NCI-H187 treated with DMSO at 0.1 percent for 48 hours (cell line): Measurements from ENCODE around the gene CCDC191.

Source experiments
- DNase-seq: peaks from one replicate; lab custom pipeline; 2025; lab: John Stamatoyannopoulos, UW

The CCDC191 gene, protein sequence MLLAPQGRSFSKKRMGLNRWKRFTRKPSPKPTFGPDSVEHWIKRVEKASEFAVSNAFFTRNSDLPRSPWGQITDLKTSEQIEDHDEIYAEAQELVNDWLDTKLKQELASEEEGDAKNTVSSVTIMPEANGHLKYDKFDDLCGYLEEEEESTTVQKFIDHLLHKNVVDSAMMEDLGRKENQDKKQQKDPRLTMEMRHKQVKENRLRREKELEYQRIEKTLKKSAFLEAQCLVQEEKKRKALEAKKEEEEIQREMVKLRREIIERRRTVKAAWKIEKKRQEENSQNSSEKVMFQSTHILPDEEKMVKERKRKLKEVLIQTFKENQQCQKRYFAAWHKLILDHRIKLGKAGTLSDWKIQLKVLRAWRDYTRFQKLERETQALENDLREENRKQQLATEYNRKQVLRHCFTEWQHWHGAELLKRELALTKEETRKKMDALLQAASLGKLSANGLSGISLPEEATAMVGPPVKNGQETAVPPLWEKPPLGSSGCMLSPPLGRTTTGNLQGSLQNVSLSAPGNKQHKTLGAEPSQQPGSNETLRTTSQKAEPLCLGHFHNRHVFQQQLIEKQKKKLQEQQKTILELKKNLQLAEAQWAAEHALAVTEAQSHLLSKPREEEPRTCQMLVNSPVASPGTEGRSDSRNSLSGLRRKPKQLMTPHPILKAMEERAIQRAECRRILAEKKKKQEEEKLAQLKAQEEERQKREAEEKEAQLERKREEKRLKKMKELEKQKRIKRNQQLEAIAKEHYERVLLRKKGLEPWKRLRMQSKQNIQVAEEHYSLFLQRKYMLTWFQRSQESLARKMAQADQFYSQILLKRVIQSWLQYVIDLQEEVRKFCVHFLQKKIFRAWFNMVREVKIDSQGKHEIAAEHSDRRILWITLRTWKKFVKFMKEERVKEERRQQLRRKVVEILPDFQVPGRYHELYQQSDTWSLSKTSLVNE

GRCh38 chr3:114056130-114057010 is at the start of gene CCDC191, which contains the start of gene QTRT2:
Gene CCDC191 (minus strand): TSS chr3:114056526. CDS start chr3:114056466, 60 bp downstream.
Gene QTRT2 (plus strand): TSS chr3:114056737. CDS start chr3:114065258, 8,521 bp downstream.
- DNase-seq: peak; percentile 93

DNA sequence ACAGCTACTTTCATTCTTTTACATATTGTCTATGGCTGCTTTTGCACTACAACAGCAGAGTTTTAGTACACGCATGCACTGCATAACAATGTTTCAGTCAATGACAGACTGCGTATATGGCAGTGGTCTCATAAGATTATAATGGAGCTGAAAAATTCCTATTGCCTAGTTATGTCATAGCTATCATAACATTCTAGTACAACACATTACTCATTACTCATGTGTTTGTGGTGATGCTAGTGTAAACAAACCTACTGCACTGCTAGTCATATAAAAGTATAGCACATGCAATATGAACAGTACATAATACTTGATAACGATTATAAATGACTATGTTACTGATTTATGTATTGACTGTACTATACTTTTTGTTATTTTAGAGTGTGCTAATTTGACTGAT is 48.1 kb upstream of the CCDC191 start:
- no peak for DNase-seq

GRCh38 chr3:114103858-114104257 is 47.5 kb upstream of the CCDC191 start:
- no peak for DNase-seq

GRCh38 chr3:114103181-114103580 is 46.9 kb upstream of the CCDC191 start:
- DNase-seq: no peak

DNA sequence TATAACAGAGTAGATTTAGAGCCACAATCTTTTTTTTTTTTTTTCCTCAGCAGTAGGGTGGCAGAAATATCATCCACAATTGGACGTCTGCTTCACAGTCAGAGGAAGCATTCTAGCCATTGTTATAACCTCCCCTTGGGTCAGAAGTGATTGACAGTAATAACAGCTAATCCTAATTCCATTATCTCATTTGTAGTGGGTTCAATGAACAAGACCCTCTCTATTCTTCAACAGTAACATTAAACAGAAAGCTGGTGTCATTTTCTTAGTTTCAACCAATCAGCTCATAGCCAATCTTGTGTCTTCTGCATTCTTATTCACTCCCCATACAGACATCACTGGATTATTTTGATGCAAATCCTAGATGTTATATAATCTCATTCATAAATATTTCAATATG is 44.8 kb upstream of the CCDC191 start:
- DNase-seq: no peak

- DNase-seq: no peak
These were observed 39.5 kb upstream of the CCDC191 start for GRCh38 chr3:114095796-114096195.

DNA sequence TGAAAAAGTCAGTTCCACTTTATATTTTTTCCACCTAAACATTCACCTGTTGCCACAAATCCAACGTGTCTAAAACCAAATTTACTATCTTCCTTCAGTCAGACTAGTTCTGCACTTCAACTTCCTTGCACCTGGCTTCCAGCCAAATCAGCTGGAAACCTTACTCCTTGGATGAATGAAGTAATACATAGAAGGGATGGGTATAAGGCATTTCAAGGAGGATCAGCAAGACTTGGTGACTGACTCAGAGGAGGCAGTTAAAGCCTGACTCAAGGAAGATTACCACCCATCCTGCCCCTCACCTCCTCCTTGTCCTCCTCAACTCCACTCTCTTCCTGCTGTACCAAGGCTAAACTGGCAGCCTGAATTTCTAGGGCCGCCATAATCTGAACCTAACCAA is 37.3 kb upstream of the CCDC191 start:
- no peak for DNase-seq

DNA sequence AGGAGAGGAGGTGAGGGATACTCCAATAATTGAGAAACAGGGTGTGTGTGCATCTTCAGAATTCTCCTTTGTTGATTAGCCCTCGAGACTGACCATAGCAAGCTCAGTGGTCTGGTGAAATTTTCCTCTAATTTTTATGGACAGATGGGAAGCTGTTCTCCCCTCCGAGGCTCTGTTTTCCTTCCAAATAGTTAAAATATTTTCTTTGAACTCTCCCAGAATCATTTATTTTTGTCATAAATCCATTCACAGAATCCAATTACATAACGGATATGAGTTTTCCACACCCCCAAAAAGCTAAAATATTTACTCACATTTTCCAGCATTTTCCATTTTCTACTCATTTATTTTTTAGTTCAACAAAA is 36.7 kb upstream of the CCDC191 start:
- DNase-seq: no peak

GRCh38 chr3:114092151-114093015 is 36.1 kb upstream of the CCDC191 start:
- DNase-seq: no peak

DNA sequence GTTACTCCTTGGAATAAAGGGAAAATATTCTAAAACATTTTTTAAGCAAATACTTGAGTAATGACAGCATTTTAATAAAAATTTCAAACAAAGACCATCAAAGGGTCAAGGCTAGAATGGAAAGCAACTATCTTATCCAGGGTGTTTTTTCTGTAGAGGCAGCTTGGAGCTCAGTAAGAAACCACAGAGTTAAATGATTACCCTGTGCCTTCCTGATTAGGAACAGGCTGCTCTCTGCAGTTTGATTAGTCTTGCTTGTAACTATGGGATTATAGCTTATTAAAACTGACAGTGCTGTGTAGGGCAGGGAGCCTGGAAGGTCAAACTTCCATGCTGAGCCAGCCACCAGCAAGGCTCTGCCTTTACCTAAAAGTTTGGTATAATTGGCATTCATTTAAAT is 33.3 kb upstream of the CCDC191 start:
- no peak for DNase-seq

- no peak for DNase-seq
These were observed 30.0 kb upstream of the CCDC191 start for GRCh38 chr3:114086356-114086755.

GRCh38 chr3:114083112-114083511 is 26.8 kb upstream of the CCDC191 start:
- no peak for DNase-seq

DNA sequence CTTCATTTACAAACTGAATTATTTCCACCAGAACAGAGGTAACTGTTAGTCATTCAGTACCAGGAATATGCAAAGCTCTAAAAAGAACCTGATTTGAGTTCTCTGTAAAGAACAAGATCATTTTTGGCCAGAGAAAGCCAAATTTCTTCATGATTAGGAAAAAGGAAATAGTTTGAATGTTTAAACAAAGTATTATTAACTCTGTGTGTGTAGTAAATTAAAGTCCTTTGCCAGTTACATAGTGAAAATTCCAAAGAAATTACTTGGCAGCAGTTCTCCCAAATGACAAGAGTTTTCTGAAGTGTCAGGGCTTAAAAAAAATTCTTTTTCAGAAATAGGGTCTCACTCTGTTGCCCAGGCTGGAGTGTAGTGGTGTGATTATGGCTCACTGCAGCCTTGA is 24.7 kb upstream of the CCDC191 start:
- no peak for DNase-seq

DNA sequence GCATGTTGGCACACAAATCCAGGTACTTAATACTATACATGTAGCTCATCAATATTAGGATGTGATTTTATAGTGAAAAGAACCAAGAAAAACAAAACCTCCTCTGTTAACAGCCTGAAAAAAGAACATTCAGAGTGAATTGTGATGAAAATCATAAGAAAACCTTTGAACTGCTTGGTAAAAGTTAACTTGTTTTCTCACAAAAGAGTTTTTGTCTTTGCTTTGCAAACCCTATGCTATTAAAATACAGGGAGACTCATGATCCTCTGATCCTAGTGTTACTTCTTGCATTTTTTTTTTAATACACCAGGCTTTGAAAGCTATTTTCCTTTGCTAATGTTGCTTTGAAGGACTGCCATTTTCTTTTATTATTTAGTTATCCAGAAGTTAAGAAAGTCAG is 23.9 kb upstream of the CCDC191 start:
- DNase-seq: no peak

DNA sequence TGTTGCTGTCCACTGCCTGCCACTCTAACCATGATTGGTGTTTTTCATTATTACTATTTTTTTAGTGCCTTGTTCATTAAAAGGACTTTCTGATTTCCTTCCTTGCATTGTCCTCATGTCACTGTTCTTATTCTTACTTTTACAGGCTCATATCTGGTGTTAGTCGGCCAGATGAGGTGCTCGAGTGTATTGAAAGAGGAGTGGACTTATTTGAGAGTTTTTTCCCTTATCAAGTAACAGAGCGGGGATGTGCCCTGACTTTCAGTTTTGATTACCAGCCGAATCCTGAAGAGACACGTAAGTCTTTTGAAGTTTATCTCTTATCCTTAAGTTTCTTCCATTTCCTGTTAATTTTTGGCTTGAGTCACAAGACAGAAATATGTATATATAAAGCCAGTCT is 23.4 kb upstream of the CCDC191 start:
- no peak for DNase-seq

- no peak for DNase-seq
These were observed 21.8 kb upstream of the CCDC191 start for GRCh38 chr3:114078126-114078525.

DNA sequence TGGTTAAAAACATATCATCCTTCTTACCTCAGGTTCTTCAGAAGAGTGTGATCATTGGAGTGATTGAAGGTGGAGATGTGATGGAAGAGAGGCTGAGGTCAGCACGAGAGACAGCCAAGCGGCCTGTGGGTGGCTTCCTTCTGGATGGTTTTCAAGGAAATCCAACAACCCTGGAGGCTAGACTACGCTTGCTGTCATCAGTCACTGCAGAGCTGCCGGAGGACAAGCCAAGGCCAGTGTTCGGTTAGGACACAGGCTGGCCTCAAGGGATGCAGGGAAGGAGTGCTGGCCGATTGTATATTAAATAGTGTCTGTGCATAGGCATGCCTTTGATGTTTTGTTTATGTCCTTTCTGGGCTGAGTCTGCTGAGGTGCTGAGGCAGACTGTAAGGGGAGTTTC is 20.4 kb upstream of the CCDC191 start:
- DNase-seq: no peak

DNA sequence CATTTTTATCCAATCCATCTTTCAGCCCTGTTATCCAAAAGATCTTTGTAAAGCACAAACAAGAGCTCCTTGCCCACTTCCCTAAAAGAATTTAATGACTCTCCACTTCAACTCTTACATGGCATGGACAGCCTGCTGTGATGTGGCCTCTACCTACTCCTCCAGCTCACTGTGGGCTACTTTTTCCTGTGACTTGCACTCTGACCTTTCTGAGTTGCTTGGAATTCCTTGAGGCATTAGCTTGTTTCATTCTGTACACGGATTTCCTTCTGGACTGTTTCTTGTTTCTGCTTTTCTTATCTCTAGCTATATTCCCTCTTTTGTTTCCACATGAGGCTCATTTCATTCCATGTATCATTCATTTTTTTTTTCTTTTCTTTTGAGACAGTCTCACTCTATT is 15.5 kb upstream of the CCDC191 start:
- DNase-seq: no peak

DNA sequence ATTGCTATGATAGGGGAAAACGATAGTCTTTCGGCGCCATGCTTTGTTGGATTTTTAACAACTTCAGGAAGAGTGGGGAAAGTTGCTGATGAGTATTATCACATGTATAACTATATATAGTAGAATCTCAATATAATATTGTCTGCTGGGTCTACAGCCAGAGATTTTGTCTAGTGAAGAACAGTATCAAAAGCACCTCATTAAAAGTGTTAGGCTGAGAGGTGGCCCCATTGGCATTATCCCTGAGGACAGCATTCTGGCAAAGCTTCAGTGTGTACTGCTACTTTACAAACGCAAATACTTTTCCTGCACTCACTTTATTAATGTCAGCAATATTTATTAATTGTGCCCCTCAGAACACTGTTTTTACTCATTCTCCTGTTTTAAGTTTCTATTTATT is 12.0 kb upstream of the CCDC191 start:
- DNase-seq: no peak

GRCh38 chr3:114067804-114068203 is 11.5 kb upstream of the CCDC191 start:
- no peak for DNase-seq
